ENCODE data around the gene LHX3.

GRCh38 chr9:136173648-136174290 is 31.2 kb downstream of the LHX3 start:
- no peak for TF ChIP-seq CTCF (IDR thresholded peaks at IDR 0.05)
- TF ChIP-seq POLR2AphosphoS5 (IDR thresholded peaks at IDR 0.05; ENCODE audit: low read depth, low read length) = no peak
- no peak for TF ChIP-seq NRF1 (IDR thresholded peaks at IDR 0.05; ENCODE audit: low read depth, low read length)
- no peak for TF ChIP-seq RAD21 (IDR thresholded peaks at IDR 0.05; ENCODE audit: low read length)
- no peak for TF ChIP-seq CHD2 (IDR thresholded peaks at IDR 0.05; ENCODE audit: low read length, partially characterized antibody)
- TF ChIP-seq SMC3 (IDR thresholded peaks at IDR 0.05; ENCODE audit: low read depth, low read length) = no peak
- no peak for TF ChIP-seq USF2 (IDR thresholded peaks at IDR 0.05; ENCODE audit: borderline replicate concordance, low read depth, low read length)
- TF ChIP-seq TAF1 (IDR thresholded peaks at IDR 0.05; ENCODE audit: borderline replicate concordance, low read depth, low read length) = no peak
- no peak for TF ChIP-seq ZBTB33 (IDR thresholded peaks at IDR 0.05; ENCODE audit: borderline replicate concordance, low read depth)
- TF ChIP-seq NFIC (IDR thresholded peaks at IDR 0.05; ENCODE audit: borderline replicate concordance) = no peak
- no peak for TF ChIP-seq FOXM1 (IDR thresholded peaks at IDR 0.05; ENCODE audit: low read depth)
- TF ChIP-seq TEAD4 (IDR thresholded peaks at IDR 0.05; ENCODE audit: borderline replicate concordance, insufficient read depth) = no peak
- no peak for TF ChIP-seq GABPA (IDR thresholded peaks at IDR 0.05; ENCODE audit: low read depth)
- no peak for TF ChIP-seq REST (IDR thresholded peaks at IDR 0.05; ENCODE audit: low read depth, low read length)
